ENCODE measurements around the gene OR5B21.

The OR5B21 gene

DNA sequence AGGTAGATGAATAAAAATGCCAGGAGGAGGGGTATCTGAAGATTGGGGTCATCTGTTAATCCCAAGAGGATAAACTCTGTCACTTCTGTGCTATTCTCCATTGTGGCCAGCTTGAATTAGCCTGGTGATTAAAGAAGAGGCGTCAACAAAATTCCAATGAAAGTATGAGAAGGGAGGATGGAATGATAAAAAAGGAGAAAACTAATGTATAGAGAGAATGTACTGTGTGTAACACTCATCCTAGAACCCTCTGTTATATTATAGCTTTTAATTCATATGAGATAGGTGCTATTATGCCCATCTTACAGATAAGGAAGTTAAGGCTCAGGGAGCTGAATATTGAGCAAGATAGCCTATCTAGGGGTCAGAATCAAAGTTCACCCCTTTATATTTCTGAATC, at the start of gene OR5B21:
TSS of gene OR5B21 (minus strand) at position 101 of the 400 bp plus-strand sequence. CDS start at position 101, 0 bp downstream.
- no peak for DNase-seq

DNA sequence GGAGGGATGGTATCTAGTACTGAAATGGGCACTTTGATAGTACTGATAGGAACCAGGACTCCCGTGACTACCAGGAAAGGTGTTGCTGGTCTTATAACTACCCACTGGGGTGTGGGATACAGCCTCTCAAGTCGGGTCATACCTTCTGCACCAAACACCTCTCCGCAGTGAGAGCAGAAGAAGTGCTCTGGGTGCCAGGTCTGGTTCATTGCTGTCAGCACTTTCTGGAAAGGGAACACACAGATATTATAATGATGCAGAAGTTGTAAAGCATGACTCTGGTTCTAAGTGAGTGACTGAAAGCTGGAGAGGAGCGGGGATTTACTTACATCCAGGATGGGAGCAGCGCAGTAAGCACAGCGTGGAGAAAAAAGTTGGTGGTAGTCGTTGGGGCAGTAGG, 41.7 kb upstream of the OR5B21 start:
- DNase-seq = no peak

DNA sequence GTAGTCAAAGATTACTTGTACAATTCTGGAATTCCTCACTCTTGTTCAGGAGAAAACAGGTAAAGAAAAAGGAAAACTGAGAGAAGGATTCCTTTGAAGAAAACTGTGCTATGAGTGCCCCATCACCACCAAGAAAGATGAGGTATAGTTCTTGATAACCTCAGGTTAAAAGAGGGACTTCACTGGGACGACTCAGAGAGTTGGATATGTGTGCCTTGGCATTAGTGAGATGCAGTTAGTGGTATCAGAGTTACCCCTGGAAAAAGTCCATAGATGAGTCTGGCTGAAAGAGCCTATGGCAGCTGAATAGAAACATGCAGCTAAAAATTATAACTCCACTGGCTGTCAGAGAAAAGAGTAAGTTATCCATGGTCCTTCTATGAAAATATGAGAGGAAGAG, 38.9 kb upstream of the OR5B21 start:
- DNase-seq = no peak

DNA sequence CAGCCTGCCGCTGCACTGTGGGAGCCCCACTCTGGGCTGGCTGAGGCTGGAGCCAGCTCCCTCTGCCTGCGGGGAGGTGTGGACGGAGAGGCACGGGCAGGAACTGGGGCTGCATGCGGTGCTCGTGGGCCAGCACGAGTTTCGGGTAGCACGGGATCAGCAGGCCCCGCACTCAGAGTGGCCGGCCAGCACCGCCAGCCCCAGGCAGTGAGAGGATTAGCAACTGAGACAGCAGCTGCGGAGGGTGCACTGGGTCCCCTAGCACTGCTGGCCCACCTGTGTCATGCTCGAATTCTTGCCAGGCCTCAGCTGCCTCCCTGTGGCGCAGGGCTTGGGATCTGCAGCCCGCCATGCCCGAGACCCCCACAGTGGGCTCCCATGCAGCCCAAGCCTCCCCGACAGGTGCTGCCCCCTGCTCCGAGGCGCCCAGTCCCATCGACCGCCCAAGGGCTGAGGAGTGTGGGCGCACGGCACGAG, 24.0 kb upstream of the OR5B21 start:
- no peak for DNase-seq

DNA sequence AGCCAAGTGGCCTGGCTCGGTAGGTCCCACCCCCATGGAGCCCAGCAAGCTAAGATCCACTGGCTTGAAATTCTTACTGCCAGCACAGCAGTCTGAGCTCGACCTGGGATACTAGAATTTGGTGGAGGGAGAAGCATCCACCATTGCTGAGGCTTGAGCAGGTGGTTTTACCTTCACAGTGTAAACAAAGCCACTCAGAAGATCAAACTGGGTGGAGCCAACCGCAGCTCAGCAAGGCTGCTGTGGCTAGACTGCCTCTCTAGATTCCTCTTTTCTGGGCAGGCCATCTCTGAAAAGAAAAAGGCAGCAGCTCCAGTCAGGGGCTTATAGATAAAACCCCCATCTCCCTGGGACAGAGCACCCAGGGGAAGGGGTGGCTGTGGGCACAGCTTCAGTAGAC, 22.3 kb upstream of the OR5B21 start:
- no peak for DNase-seq

DNA sequence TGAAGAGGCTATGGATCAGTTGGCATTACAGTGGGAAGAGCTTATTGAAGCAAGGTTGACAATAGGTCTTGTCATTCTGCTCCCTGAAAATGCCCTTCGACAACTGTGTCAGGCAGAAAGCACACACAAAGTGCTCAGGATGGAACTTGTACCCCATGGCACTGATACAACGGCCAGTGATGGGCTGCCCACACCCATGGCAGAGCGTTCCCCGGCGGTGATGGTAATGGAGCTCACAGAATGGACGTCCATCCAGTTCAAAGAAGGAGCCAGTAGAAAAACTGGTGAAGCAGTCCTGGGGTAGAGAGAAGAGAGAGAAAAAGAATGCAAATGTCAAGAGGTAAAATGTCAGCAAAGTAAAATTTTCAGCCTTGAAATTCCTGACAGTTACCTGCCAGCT, 19.5 kb upstream of the OR5B21 start:
- no peak for DNase-seq

DNA sequence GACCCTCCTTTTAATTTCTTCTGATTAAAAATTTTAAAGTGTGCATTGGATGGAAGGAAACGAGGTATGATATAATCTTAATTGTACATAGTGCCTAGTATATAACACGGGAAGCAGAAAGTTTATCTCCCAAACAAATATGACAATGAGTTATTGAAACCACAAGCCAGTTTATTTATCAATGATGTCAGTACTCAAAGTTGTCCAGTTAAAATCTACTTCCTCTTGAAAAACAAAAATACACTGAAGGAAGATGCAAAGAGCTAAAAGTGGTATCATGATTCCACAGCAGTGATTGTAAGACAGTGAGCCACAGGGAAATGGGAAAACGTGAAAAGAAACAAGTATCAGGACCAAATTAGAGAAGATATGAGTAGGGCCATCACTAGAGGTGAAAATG, 18.8 kb upstream of the OR5B21 start:
- no peak for DNase-seq

DNA sequence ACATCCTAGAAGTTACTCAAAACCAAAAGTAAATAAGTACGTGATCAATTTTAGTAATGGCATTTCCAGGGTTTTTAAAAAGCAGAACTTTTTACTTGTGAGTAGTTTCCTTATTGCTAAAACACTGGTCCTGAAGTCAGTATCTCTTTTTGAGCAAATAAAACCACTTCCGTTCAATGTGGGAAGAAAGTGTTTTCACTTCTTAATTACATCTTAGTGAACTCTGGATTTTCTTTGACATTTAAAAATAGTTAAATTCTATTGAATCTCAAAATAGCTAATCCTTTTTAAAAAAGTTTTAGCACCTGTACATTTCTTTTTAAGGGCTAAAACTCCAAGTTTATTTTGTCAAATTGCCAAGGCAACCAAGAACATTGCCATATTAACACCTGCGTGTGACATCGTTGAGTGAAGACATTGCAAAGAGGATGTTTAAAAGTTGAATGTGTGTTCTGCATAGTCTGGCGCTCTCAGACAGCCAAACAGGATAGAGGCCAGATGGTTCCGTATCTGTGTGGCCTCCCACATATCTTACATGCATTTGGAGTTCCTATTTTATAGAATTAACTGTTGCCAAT, 17.2 kb upstream of the OR5B21 start:
- DNase-seq = no peak

DNA sequence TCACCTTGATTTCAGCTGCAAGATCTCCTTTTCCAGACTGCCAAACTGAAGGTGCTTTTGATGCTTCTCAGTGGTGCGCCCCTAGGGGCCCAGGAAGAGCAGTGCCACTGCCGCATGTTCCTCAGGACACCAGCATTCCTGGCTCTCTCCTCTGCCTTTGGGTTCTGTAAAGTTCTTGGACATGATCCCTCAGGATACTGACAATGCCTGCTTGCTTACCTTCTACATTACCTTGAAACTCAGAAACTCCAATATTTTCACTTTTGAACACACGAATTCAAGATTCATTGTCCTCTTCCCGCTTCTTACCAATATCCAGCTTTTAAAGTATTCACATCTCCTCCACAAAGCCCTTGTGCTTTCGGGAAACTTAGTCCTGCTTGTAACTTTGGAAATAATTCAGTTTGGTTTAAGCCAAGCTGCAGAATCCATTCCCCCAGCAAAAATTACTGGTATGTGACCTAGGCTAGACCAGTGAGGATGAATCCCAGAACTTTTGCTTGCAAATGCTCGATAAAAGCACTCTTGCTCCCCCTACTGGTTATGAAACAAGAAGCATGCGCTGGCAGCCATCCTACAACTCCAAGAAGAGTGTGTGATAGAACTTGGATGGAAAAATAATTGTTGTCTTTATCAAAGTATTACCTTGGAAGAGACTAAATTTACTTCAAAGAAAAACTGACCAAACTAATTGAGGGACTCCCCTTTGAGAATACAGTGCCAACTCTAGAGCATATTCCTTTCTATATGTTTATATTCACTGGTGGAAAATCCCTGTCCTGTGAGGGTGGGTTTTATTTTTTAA, 16.5 kb upstream of the OR5B21 start:
- DNase-seq = peak; percentile 54

DNA sequence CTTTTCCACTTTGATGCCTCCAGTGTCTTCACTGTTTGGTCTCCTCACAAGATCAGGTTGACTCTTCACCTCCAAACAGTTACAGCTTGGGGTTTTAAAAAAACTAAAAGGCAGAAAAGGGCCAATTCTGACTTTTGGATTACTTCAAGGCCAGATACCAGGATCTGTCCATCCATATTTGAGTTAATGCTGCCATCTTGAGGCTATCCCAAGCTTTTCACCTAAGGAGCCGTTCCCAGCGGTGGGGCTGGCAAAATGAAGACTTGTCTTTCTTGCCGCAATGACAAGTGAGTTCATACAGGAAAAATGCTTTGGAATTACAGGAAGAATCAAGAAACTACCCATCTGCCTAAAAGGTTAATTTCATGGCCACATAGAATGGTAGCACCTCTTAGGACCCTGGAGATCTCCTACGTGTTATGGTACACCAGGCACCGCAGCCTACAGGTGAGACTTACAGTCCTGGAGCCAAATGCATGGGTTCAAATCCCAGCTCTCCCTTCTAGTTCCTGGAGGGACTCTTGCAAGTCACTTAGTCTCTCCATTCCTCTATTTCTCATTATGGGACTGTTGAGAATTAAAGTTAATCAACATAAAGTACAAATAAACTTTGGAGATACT, 6.0 kb upstream of the OR5B21 start:
- peak; percentile 20 for DNase-seq

DNA sequence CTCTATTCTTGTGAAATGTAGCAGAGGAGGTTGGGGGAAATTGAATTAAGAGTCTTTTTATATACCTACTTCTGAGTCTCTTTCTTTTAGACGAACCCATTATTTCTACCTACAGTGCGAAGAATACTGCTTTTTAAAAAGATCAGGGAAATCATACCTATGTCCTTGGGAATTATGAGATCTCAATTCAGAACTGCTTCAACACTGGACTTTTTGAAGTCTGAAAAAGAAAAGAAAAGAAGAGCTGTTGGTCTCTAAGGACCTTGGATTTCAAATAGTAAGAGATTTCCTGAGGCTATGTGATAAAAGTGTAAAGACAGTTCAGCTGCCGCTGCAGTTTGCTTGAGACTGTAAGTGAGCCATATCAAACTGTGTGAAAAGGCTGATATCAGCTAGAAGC, 3.7 kb upstream of the OR5B21 start:
- no peak for DNase-seq

DNA sequence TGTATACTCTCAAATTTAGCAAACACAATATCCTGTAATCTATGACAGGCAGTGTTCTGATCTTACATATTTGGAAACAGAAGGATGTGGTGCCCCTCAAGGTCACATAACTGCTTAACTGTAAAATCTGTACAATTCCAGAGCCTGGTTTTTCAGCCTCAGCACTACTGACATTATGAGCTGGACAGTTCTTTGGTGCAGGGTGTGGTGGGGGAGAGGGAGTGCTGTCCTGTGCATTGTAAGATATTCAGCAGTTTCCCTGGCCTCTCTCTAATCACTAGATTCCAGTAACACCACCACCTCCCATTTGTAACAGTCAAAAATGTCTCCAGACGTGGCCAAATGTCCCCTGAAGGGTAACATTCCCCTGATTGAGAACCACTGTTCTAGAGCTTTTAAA, 1.8 kb upstream of the OR5B21 start:
- DNase-seq = no peak

DNA sequence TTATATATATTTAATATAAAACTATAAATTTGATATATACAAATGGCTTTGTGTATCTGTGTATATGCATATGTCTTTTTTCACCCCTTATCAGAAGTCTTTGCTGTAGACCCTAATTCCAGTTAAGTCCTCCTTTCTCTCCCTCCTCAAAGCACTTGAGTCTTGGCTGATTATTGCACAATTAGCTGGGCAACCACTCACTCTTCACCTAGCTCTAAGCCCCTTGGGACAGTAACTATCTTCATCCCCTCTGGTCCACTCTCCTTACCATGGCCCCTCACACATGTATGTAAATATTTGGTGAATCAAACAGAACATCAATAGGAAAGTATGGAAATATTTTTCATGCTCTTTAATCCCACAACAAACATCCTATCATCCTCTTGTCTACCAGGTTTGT, 909 bp upstream of the OR5B21 start:
- DNase-seq = no peak

DNA sequence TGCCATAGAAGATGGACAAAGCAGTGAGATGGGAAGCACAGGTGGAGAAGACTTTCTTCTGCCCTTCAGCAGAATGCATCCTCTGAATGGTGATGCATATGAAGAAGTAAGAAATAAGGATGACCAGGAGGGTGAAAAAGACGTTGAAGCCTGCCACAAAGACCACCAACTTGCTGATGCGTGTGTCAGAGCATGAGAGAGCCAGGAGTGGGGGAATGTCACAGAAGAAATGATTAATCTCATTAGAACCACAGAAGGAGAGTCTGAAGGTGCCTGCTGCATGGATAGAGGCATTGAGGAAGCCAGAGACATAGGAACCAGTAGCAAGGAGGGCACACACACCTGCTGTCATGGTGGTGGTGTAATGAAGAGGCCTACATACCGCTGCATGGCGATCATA, 550 bp downstream of the OR5B21 start:
- no peak for DNase-seq

DNA sequence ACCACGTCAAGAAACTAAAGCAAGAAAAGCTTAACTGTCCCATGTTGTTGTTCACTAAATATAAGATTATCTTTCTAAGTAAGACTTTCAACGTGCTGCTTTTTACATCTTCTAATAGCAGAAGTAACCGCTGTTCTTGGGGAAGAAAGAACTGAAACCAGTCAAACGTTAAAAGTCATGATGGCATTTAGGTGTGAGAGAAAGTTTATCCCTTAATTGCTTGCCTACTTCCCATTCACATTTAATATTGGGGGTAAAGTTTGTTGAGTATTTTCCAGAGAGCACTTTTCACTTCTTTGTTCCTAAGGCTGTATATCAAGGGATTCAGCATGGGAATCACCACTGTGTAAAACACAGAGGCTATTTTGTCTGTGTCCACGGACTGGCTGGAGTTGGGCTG, 970 bp downstream of the OR5B21 start:
- DNase-seq = no peak

DNA sequence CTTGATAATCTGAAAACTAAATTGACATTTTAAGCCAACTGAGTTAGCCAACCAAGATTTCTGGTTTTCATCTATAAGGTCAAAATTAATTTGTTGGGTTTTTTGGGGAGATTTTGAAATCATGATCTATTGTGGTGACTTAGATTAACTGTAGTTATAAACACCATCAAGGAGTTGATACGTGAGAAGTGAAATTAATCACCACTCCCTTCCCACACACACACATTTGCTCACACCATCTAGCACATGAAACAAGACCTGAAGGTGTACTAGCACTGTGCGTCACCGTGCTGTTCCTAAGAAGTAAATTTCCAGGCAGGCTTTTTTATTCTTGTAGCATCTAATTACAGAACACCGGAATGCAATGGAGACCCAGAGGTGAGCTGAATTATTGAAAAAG, 2.1 kb downstream of the OR5B21 start:
- DNase-seq = no peak

DNA sequence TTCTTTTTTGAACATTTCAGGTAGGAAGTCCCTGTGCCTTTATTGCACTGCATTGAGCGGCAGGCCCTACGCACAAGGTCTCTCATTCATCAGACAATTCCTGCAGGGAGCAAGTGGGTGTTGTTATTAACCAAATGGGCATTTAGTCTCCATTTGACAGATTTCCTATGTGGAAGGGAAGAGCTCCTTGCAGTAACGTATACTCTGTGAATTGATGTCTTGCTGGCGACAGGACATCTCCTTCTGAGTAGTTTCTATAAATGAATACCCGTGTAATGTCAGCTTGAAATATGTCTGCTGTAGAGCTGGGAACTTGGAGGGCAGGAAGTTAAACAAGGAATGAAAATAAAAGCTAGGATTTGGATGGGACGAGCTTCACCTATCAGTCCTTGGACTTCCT, 3.7 kb downstream of the OR5B21 start:
- DNase-seq = no peak

DNA sequence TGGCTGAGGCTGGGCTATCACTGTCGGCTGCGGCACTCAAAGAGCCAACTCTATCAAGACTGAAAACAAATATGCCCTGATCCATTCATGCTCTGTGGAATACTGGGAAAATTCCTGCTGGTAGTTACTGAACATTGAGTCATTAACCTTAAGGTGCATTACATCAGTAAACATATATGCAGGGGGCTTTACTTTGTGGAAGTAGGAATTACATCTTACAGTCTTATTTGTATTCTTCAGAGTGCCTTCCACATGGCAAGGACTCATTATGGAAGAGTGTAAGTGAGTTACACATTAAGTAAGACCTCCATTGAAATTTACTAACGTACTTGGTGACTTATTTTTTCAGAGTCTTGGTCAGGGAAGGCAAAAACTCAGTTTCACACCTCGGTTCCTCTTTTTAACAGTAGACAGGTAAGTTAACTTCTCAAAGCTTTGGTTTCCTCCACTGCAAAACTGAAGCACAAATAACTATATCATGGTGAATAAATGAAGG, 4.5 kb downstream of the OR5B21 start:
- DNase-seq = no peak

DNA sequence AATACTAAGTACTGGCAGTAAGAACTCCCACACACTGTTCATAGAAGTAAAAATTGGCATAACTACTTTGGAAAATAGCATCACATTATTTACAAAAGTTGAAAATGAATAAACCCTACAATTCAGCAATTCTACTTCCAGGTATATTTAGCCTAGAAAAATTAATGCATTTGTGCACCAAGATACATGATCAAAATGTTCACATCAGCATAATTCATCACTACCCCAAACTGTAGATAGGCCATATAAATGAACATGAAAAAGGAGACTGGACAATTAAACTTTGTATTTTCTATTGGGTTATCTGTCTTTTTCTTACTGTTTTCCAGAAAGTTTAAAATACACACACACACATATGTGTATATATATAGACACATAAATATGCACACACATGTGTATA, 5.9 kb downstream of the OR5B21 start:
- DNase-seq = no peak

DNA sequence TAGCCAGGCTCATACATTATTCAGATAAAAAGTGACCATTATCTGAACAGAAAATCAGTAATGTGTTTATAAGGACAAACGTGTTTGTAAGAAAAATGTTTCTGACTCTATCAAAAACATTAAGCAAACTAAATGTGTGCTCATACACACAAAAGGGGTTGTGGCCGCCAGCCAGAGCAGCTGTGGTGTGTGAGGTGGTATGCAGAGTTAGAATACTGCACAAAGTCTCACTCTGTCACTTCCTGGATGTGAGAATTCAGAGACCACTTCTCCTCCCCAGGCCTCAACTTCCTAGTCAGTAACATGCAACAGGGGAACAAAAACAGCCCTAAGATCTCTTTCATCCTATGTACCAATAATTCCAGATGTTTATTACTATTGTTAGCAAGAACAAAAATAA, 9.4 kb downstream of the OR5B21 start:
- no peak for DNase-seq

DNA sequence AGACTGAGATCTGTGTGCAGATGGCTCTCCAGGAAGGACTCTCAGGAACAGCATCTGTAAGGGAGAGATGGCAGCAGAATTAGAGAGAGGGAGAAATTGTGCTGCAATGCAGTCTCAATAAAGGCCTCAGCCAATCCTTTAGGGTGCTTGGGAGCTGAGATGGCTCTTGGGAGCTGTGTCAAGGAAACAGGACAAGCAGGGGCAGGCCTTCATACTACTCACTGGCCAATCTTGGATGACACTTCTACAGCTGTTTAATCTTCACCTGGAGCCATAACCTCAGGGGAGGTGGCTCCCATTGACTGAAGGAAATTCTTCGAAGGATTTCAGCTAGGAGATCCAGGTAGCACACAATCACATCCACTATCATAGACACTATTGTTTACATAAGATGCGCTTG, 10.0 kb downstream of the OR5B21 start:
- DNase-seq = no peak

DNA sequence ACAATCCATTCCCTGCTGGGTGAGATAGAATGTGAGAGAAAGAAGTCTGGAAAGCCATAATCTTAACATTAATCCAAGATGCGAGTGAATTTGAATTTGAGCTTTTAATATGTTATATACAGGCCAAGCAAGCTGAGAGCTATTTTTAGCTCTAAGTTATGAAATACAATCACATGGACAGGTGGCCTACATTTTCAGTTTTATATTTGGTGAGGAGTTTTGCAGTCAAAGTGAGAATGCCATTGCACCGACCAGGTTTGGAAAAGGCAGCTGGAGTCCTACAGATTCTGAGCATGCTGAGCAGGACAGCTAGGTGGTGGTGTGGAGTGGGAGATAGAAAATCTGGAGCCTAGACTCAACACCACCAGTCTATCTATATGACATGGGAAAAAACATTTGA, 12.0 kb downstream of the OR5B21 start:
- DNase-seq = no peak

DNA sequence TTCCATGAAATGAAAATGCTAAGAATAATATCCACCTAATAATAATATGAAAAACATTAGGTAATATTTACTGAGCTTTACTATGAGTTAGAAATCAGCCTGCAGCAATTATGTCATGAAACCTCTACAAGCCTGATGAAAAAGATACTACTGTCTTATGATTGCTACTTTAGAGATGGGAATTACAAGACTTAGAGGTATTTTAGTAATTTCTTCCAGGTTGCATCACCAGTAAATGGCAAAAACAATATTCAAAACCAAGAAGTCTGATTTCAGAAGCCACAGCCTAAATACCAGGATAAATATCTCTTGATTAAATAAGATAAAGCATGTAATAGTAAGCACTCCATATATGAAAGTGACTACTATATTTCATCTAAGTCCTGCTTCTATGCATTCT, 13.8 kb downstream of the OR5B21 start:
- no peak for DNase-seq

DNA sequence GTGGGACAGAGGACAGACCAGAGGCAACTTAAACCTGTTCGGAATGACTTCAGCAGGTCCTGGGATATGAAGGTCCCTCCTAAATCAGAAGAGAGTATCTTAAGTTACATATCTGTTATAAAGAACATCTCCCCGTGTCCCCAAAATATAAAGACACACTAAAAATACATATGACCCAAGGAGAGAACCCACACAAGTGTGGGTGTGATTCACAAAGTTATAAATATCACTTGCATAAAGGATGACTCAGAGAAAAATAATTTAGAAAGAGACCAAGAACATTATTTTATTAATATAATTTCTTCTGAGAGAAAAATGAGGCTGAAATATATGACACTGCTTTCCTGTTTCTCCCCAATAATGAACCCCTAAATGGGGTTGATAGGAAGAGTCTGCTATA, 14.2 kb downstream of the OR5B21 start:
- DNase-seq = no peak

All from NCI-H526 treated with DMSO at 0.1 percent for 48 hours (cell line).